ENCODE results near the gene GPR137. TPM values are rescaled to one million over a fixed set of nuclear protein-coding genes. Genes with fewer than 3 reads are reported as not detected.

The GPR137 gene
- total RNA-seq, 2 donors from 2014 or later, result 34.2 to 37.6 TPM

DNA sequence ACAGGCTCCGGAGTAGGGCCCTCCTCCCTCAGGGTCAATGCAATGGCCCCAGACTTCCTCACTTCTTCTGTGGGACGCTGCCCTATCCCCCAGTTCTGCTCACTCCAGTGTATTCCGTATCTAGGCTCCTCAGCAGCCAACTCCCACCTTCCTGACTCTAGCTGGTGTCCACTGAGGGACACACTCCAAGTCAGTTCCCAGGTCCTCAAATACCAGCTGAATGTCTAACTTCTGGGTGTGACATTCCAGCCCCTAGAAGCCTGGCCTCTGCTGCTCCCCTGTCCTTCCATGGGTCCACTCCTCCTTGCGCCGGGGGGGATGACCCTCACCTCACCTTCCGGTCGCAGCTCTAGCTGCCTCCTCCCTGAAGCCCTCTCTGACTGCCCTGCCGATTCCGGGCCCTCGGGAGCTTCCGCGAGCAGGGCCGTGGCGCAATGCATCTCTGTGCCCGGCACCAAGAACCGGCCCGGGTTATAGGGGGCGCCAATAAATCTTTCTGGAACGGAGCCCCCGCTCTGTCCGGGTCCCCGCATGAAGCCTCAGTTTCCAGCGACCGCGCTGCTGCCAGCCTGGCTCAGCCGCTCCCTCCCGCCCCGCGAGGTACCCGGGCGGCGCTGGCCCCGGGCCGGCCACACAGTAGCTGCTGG is 16.6 kb upstream of the GPR137 start:
- no peaks in the 10 kb centered on the region for H3K9me3 Mint-ChIP-seq
- H3K27ac Mint-ChIP-seq, result peak overlapping the region; percentile 88 to 91
- ATAC-seq, result peak; percentile 1 to 10
- DNase-seq (ENCODE audit: low spot score in 2 of 2), result peak; percentile 56 to 71
- H3K36me3 Mint-ChIP-seq, result peaks cover 10 to 14% of the 10 kb centered on the region in 2 donors

DNA sequence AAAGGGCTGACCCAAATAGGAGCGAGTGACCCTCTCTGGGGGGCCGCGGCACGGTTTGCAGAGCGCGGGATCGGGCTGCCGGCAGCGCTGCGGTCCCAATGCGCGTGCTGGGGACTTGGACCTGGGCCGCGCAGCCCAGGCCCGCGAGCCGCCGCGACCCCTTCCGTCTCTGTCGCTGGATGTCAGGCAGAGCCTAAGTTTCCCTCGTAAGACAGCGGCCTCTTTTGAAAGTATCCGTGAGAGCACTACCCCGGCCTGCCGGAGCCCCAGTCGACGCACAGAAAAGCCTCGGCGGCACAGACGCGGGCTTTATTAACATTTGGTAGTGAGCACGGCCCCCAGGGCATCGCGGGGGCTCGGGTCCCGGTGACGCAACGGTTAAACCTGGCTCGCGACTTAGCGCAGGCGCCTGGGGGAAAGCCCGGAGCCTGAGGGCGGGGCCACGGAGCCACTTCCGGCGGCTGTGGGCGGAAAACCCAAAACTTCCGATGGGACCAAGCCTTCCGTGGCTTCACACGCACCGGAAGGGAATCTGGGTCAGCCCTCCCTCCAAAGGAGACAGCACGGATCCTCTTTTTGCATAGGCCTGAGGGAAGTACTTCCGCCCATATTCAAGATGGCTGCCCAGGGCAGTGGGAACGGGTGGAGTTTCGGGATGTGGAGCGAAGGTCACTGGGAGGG is 16.0 kb upstream of the GPR137 start:
- ATAC-seq (peak; percentile 84 to 86), DNase-seq (ENCODE audit: low spot score in 2 of 2) (peak; percentile 97 to 98)
- Mint-ChIP-seq H3K9me3 (no peaks in the 10 kb centered on the region), H3K27ac (peak overlapping the region; percentile 91 to 98), H3K36me3 (peaks cover 10 to 14% of the 10 kb centered on the region in 2 donors)

- ATAC-seq (no peak), DNase-seq (ENCODE audit: low spot score in 2 of 2) (no peak)
- Mint-ChIP-seq H3K9me3 (no peaks in the 10 kb centered on the region), H3K27ac (peak overlapping the region in 1 of 2 donors; percentile 19), H3K36me3 (peaks cover 2 to 4% of the 10 kb centered on the region in 2 donors)
Observed at GRCh38 chr11:64275031-64275800, 10.4 kb upstream of the GPR137 start.

DNA sequence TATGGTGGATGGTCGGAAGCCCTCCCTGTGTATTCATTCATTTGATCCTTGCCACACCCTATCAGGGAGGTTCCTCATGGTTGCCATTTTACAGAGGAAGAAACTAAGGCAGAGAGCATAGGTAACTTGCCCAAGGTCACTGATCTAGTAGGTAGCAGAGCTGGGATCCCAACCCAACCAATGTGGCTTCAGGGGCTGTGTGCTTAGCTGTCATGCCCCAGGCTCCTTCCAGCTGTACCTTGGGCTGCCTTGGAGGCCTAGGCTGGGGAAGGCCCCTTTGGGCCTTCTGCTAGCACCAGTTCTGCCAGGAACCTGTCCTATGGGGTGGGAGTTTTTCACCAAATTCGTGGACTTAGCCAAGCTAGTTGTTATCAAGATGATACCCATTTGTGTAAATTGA is 9.8 kb upstream of the GPR137 start:
- no peaks in the 10 kb centered on the region for H3K9me3 Mint-ChIP-seq
- DNase-seq (ENCODE audit: low spot score in 2 of 2), result no peak
- no peak overlapping the region for H3K27ac Mint-ChIP-seq
- ATAC-seq, result no peak
- H3K36me3 Mint-ChIP-seq, result no peaks in the 10 kb centered on the region

DNA sequence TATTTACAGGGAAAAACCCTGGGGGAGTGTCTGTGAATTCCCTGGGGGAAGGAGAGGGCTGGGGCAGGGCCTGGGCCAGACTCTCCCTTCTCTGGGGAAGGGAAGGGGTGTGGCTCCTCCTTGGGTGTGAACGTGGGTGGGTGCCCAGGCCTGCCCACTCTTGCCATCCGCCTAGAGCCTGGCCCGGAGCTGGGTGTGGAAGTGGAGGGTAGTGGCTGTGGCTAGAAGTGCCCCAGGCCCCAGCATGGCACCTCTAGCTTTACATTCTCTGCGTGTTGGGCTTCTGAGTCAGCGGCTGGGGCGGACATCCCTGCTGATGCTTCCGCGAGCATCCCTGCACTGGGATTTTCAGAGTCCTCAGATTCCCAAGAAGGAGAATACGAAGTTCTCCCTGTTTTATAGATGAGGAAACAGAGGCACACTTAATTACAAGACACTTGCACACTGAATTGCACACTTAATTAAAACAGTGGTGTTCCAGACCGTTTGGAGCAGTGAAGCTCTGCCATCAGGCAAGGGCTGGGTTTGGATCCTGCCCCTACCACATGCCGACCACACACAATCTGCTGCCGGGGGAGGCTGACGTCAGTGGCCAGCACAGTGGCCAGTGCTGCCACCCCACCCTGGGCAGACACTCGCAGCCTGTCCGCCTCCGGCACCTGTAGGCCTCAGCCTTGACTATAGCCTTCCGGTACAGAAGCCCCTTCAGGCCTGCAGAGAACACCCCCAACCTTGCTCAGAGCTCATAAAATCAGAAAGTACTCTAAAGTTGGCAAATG is 8.8 kb upstream of the GPR137 start:
- ATAC-seq (no peak), DNase-seq (ENCODE audit: low spot score in 2 of 2) (no peak)
- H3K27ac Mint-ChIP-seq, result no peak overlapping the region
- no peaks in the 10 kb centered on the region for H3K9me3 Mint-ChIP-seq
- no peaks in the 10 kb centered on the region for H3K36me3 Mint-ChIP-seq

GRCh38 chr11:64278576-64279190 is 7.0 kb upstream of the GPR137 start:
- H3K27ac Mint-ChIP-seq, result no peak overlapping the region
- DNase-seq (ENCODE audit: low spot score in 2 of 2), result no peak
- no peaks in the 10 kb centered on the region for H3K36me3 Mint-ChIP-seq
- no peaks in the 10 kb centered on the region for H3K9me3 Mint-ChIP-seq
- no peak for ATAC-seq

DNA sequence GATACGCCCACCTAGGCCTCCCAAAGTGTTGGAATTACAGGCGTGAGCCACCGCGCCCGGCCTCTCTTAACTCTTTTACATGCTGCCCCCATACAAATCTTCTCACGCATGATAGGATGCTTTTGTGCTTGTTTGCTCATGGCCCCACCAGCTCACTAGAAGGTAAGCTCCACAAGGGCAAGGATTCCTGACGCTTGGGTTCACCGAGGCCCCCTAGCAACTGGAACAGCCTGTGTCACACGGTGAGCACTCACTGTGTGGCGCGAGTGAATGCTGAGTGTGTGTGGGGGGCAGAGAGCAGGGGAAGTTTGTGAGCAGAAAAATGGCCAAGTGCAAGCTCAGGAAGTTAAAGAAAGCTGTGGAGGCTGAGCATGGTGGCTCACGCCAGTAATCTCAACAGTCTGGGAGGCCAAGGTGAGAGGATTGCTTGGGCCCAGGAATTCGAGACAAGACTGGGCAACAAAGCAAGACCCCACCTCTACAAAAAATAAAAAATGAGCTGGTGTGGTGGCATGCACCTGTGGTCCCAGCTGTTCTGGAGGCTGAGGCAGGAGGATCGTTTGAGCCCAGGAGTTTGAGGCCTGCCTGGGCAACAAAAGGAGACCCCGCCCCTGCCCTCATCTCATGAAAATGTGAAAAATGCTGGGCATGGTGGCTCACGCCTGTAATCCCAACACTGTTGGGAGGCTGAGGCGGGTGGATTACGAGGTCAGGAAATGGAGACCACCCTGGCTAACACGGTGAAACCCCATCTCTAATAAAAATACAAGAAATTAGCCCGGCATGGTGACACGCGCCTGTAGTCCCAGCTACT is 3.5 kb upstream of the GPR137 start:
- no peaks in the 10 kb centered on the region for H3K36me3 Mint-ChIP-seq
- H3K27ac Mint-ChIP-seq, result peak overlapping the region in 1 of 2 donors; percentile 31
- ATAC-seq (no peak), DNase-seq (ENCODE audit: low spot score in 2 of 2) (no peak)
- H3K9me3 Mint-ChIP-seq, result no peaks in the 10 kb centered on the region

- no peak for ATAC-seq
- Mint-ChIP-seq H3K27ac (no peak overlapping the region), H3K36me3 (no peaks in the 10 kb centered on the region), H3K9me3 (no peaks in the 10 kb centered on the region)
- DNase-seq (ENCODE audit: low spot score in 2 of 2), result no peak
Observed at GRCh38 chr11:64283092-64283491, 2.6 kb upstream of the GPR137 start.

DNA sequence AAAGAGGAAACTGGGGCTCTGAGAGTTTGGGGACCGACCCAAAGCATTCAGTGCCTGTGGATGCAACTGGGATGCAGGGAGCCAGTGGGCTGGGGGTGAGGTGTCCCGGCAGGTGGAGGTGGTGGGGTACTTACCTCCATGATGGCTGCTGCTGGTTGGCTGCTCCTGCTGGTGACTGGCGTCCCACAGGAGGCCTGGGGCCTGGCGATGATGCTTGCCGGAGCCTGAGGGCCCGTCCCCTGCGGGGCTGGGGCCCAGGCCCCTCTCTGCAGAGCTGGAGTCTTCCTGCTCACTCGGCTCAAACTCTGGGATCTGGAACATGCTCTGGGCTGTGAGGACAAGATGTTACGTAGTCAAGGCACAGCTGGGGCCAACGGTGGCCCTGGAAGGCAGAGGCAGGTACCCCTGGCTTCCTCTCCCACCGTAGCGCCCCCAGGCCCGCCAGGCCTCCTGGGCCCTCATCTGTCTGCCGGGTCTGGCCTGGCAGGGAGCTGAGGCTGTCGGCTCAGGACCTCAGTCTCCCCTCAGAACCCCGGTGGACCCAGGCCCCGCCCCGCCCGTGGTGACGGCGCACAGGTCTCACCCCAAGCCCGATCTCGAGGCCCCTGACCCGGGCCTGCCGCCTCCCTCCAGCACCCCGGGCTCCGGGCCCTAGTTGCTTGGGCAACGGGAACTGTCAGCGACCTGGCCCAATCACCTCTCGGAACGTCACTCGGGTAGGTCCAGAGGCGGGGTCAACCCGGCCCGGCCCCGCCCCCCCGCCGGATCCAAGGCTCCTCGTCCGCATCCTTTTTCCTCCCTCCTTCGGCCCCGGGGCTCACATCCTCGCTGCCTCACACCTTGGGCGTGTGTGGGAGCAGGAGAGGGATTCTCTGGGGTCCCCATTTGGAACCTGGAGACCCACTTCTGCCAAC is 1.3 kb upstream of the GPR137 start, which contains the start of gene BAD:
TSS of gene BAD (minus strand) at position 618 of the 914 bp plus-strand sequence. CDS start at position 321, 297 bp downstream.
- Mint-ChIP-seq H3K27ac (peak within 1 kb of the TSS; percentile 88 to 96), H3K36me3 (no peaks in the 10 kb centered on the region), H3K9me3 (no peaks in the 10 kb centered on the region)
- DNase-seq (ENCODE audit: low spot score in 2 of 2), result peak; percentile 89
- ATAC-seq, result peak; percentile 93

DNA sequence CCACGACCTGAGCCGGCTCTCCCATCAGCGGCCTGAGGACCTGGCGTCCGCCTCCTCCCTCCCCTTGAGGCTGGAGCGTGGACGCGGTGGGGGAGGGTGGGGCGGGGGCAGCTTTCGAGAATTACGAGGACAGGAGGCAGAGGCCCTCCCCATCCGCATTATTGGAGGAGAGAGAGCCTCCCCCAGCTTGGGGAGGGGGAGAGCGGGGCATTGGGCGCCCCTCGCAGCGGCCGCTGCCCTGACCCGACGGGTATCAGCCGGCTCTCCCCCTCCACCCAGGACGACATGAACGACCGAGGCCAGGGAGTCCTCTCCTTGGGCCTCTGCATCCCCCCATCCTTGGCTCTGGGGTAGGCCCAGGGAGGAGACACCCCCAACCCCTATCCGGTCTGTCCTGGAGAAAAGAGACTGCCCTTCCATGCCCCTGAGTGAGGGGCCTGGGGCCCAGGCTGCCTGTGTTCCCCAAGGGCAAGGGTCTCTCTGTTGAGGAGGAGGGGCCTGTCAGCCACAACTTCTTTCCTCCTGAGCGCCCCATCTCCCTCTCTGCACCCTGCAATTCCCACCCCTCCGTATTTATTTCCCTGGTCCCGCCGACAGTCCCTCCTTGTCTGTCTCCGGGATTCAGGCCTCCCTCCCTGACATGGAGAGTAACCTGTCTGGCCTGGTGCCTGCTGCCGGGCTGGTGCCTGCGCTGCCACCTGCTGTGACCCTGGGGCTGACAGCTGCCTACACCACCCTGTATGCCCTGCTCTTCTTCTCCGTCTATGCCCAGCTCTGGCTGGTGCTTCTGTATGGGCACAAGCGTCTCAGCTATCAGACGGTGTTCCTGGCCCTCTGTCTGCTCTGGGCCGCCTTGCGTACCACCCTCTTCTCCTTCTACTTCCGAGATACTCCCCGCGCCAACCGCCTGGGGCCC is 495 bp downstream of the GPR137 start:
- Mint-ChIP-seq H3K27ac (peak overlapping the region; percentile 86 to 88), H3K9me3 (no peaks in the 10 kb centered on the region), H3K36me3 (peaks cover 5 to 6% of the 10 kb centered on the region in 2 donors)
- peak in 1 of 2 donors; percentile 42 for DNase-seq (ENCODE audit: low spot score in 2 of 2)
- ATAC-seq, result no peak

DNA sequence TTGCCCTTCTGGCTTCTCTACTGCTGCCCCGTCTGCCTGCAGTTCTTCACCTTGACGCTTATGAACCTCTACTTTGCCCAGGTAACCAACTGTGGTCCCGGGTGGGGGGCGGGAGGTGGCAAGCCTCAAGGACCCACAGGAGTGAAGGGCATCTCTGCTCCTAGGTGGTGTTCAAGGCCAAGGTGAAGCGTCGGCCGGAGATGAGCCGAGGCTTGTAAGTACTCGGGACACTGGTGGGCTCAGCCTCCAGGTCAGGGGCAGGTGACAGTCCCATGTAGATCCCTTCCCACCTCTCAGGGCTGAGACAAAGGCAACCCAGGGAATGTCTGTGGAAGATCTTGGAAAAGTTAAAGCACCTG is 1.1 kb downstream of the GPR137 start:
- Mint-ChIP-seq H3K36me3 (peaks cover 5 to 6% of the 10 kb centered on the region in 2 donors), H3K27ac (peak overlapping the region in 1 of 2 donors; percentile 76), H3K9me3 (no peaks in the 10 kb centered on the region)
- no peak for ATAC-seq
- DNase-seq (ENCODE audit: low spot score in 2 of 2), result no peak

GRCh38 chr11:64287676-64288352 is 2.2 kb downstream of the GPR137 start:
- H3K9me3 Mint-ChIP-seq, result no peaks in the 10 kb centered on the region
- DNase-seq (ENCODE audit: low spot score in 2 of 2) (no peak), ATAC-seq (no peak)
- no peak overlapping the region for H3K27ac Mint-ChIP-seq
- H3K36me3 Mint-ChIP-seq, result peaks cover 5 to 6% of the 10 kb centered on the region in 2 donors

DNA sequence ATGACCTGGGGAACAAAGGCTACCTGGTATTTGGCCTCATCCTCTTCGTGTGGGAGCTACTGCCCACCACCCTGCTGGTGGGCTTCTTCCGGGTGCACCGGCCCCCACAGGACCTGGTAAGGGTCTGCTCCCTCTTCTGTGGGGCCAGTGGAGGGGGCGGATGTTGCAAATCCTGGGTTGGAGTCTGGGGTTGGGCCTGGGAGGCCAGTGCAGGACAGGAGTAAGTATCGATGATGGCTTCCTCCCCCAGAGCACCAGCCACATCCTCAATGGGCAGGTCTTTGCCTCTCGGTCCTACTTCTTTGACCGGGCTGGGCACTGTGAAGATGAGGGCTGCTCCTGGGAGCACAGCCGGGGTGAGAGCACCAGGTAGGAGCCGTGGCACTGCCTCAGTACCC is 2.7 kb downstream of the GPR137 start:
- no peak for DNase-seq (ENCODE audit: low spot score in 2 of 2)
- Mint-ChIP-seq H3K27ac (no peak overlapping the region), H3K9me3 (no peaks in the 10 kb centered on the region), H3K36me3 (peaks cover 5 to 6% of the 10 kb centered on the region in 2 donors)
- ATAC-seq, result no peak

Data from activated naive CD4-positive, alpha-beta T cell treated with anti-CD3 and anti-CD28 coated beads, Interleukin-2, amount 50 U/mL, for 72 hours (primary cell).